Lower leg skin (tissue), 3 donors: ENCODE data around the gene CEP76.

Experiments
- POLR2A ChIP-seq, 2 donors: fragments of 450-650 bp; IDR thresholded peaks; one replicate each; pipeline ENCODE4 v1.6.1; 2016 to 2017; ENCODE audit warnings: antibody characterized with exemption in 2 of 2, mild to moderate bottlenecking in 1 of 2, moderate library complexity in 1 of 2
- TF ChIP-seq, protein P1 (sequence below), 3 donors: fragments of 450-650 bp; IDR thresholded peaks; one replicate each; pipeline ENCODE4 v1.5.1; 2016; ENCODE audit warnings: antibody characterized with exemption in 3 of 3, mild to moderate bottlenecking in 3 of 3, moderate library complexity in 2 of 3

DNA sequence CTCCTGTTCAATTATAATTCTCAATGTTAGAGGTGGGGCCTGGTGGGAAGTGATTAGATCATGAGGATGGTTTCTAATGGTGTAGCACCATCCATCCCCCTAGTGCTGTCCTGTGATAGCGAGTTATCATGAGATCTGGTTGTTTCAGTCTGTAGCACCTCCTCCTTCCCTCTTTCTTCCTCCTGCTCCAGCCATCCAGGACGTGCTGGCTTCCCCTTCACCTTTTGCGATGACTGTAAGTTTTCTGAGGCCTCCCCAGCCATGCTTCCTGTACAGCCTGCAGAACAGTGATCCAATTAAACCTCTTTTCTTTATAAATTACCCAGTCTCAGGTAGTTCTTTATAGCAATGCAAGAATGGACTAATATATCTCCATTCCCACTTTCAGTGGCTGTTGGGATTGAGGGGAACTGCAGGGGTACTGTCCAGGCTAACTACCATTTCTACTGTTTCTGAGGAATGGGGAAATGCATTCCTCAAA, 63.8 kb downstream of the CEP76 start:
- TF ChIP-seq, protein P1, sequence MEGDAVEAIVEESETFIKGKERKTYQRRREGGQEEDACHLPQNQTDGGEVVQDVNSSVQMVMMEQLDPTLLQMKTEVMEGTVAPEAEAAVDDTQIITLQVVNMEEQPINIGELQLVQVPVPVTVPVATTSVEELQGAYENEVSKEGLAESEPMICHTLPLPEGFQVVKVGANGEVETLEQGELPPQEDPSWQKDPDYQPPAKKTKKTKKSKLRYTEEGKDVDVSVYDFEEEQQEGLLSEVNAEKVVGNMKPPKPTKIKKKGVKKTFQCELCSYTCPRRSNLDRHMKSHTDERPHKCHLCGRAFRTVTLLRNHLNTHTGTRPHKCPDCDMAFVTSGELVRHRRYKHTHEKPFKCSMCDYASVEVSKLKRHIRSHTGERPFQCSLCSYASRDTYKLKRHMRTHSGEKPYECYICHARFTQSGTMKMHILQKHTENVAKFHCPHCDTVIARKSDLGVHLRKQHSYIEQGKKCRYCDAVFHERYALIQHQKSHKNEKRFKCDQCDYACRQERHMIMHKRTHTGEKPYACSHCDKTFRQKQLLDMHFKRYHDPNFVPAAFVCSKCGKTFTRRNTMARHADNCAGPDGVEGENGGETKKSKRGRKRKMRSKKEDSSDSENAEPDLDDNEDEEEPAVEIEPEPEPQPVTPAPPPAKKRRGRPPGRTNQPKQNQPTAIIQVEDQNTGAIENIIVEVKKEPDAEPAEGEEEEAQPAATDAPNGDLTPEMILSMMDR (IDR thresholded peaks at IDR 0.05) = no peak
- no peak for TF ChIP-seq POLR2A (IDR thresholded peaks at IDR 0.05)
